Keratinocyte (primary cell): ENCODE measurements around the gene CNTRL. TPM values are rescaled to one million over a fixed set of nuclear protein-coding genes. Genes with fewer than 3 reads are reported as not detected.

Experiments
- DNase-seq: peaks from one replicate; pipeline ENCODE4 v3.0.0-alpha.2; 2011; ENCODE audit warnings: low read depth, missing footprints, low spot score
- FAIRE-seq: peaks from 2 replicates; lab custom pipeline; 2011; peaks lifted over from hg19 to GRCh38; lab: Jason Lieb, UNC
- H2AFZ ChIP-seq: 2 replicates; pipeline ENCODE4 v1.6.0; 2012; ENCODE audit warnings: low read length, control low read depth, inconsistent platforms; ENCODE audit not compliant: control insufficient read depth
- H3K27ac ChIP-seq: 2 replicates; pipeline ENCODE4 v1.5.1; 2011; ENCODE audit warnings: low read length; ENCODE audit not compliant: control insufficient read depth, insufficient read depth
- H3K27me3 ChIP-seq: 3 replicates; pipeline ENCODE4 v1.6.0; 2011; ENCODE audit warnings: low read length; ENCODE audit not compliant: control insufficient read depth, insufficient read depth; ENCODE audit errors: extremely low read depth
- H3K36me3 ChIP-seq, 2 experiments: 2 replicates in 1 of 2; 3 replicates in 1 of 2; pipeline ENCODE4 v1.5.1; 2011; ENCODE audit warnings: low read length in 2 of 2, mild to moderate bottlenecking in 1 of 2; ENCODE audit not compliant: control insufficient read depth in 2 of 2, insufficient read depth in 2 of 2; ENCODE audit errors: extremely low read depth in 1 of 2
- H3K4me1 ChIP-seq: 3 replicates; pipeline ENCODE4 v1.5.1; 2011; ENCODE audit warnings: low read length; ENCODE audit not compliant: control insufficient read depth, insufficient read depth; ENCODE audit errors: extremely low read depth
- H3K4me2 ChIP-seq: 3 replicates; pipeline ENCODE4 v1.6.0; 2011; ENCODE audit warnings: low read depth, low read length; ENCODE audit not compliant: control insufficient read depth, insufficient read depth; ENCODE audit errors: extremely low read depth
- H3K4me3 ChIP-seq, 3 experiments: fragments of 200-600 bp in 1 of 3; sonication (generic) in 1 of 3; 2 replicates in 2 of 3; 3 replicates in 1 of 3; pipeline ENCODE4 v1.5.1; 2011 to 2016; ENCODE audit warnings: low read length in 3 of 3, mild to moderate bottlenecking in 3 of 3, control low read depth in 2 of 3, inconsistent platforms in 1 of 3, low read depth in 1 of 3, mixed read lengths in 1 of 3, mixed run types in 1 of 3, moderate library complexity in 1 of 3; ENCODE audit not compliant: control insufficient read depth in 2 of 3, insufficient read depth in 2 of 3; ENCODE audit errors: extremely low read depth in 1 of 3
- H3K79me2 ChIP-seq: 2 replicates; pipeline ENCODE4 v1.6.0; 2012; ENCODE audit warnings: low read length; ENCODE audit not compliant: control insufficient read depth, insufficient read depth
- H3K9ac ChIP-seq: 3 replicates; pipeline ENCODE4 v1.6.0; 2011; ENCODE audit warnings: low read length; ENCODE audit not compliant: control insufficient read depth, insufficient read depth; ENCODE audit errors: extremely low read depth
- H3K9me1 ChIP-seq: 3 replicates; pipeline ENCODE4 v1.6.0; 2011; ENCODE audit warnings: low read length; ENCODE audit not compliant: control insufficient read depth, insufficient read depth; ENCODE audit errors: extremely low read depth
- H3K9me3 ChIP-seq: 2 replicates; pipeline ENCODE4 v1.5.1; 2012; ENCODE audit warnings: low read depth, low read length; ENCODE audit not compliant: control insufficient read depth
- H4K20me1 ChIP-seq: 3 replicates; pipeline ENCODE4 v1.6.0; 2011; ENCODE audit warnings: low read length; ENCODE audit not compliant: control insufficient read depth, insufficient read depth; ENCODE audit errors: extremely low read depth
- EZH2 ChIP-seq: IDR thresholded peaks from one replicate; pipeline ENCODE4 v1.6.1; 2012; ENCODE audit warnings: inconsistent platforms, mild to moderate bottlenecking, low read length, moderate library complexity
- dilution Hi-C: fragments of 300-500 bp; cut with MboI; formaldehyde crosslinking; loops from one replicate; pipeline ENCODE4 v1.7.0; 2020; ENCODE audit warnings: low sequenced_read_pairs; ENCODE audit not compliant: extremely low pct_ligation_motif_present
- polyA plus RNA-seq, 5 experiments: library from polyadenylated mRNA; depleted of rRNA in 3 of 5; stranded (reverse) in 3 of 5; stranded (forward) in 1 of 5; unstranded in 1 of 5; fragments of >200 nt; gene quantifications; 1 replicate in 1 of 5; 2 replicates in 3 of 5; 3 replicates in 1 of 5; pipeline versions ENCODE4 v1.2.1 to v1.2.3, GENCODE V29; 2011 to 2012; ENCODE audit warnings: missing spikeins in 2 of 5, low read depth in 1 of 5, low replicate concordance in 1 of 5
- TF ChIP-seq, protein P1 (sequence below), 3 experiments: IDR thresholded peaks in 1 of 3; conservative IDR thresholded peaks in 1 of 3; optimal IDR thresholded peaks in 1 of 3; 2 replicates in 2 of 3; 3 replicates in 1 of 3; pipeline versions ENCODE3 to v1.5.1; 2011; ENCODE audit warnings: low read length in 3 of 3, mild to moderate bottlenecking in 3 of 3, moderate library complexity in 2 of 3, control low read depth in 1 of 3, inconsistent platforms in 1 of 3; ENCODE audit not compliant: insufficient read depth in 2 of 3; ENCODE audit errors: extremely low read depth in 1 of 3

Gene CNTRL
- polyA plus RNA-seq, 1 donor (not counting 4 experiments of a cell fraction or from before 2014, with no cell fraction given) = 5.3 TPM

DNA sequence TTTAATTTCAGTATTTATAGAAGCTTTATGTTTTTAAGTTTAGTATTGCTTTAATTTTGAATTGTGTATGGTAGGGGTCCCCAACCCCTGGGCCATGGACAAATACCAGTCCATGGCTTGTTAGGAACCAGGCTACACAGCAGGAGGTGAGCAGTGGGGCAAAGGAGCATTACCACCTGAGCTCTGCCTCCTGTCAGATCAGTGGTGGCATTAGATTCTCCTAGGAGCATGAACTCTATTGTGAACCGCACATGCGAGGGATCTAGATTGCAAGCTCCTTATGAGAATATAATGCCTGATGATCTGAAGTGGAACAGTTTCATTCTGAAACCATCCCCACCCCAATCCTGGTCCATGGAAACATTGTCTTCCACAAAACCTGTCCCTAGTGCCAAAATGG lies 26.6 kb upstream of the CNTRL start:
- FAIRE-seq (no peak), DNase-seq (no peak)
- dilution Hi-C loops = no loop called here
- no peaks in the 10 kb centered on the region for H3K9me1 ChIP-seq
- no peaks in the 10 kb centered on the region for H3K79me2 ChIP-seq
- H3K4me2 ChIP-seq = no peak overlapping the region
- H3K9ac ChIP-seq = no peak overlapping the region
- H3K4me3 ChIP-seq = no peak overlapping the region
- H3K9me3 ChIP-seq = no peaks in the 10 kb centered on the region
- no peaks in the 10 kb centered on the region for H3K36me3 ChIP-seq
- no peaks in the 10 kb centered on the region for H3K27me3 ChIP-seq
- no peaks in the 10 kb centered on the region for H3K4me1 ChIP-seq
- H2AFZ ChIP-seq = no peak overlapping the region
- no peaks in the 10 kb centered on the region for H4K20me1 ChIP-seq
- H3K27ac ChIP-seq = no peak overlapping the region
- TF ChIP-seq EZH2 = no peak
- TF ChIP-seq, protein P1, sequence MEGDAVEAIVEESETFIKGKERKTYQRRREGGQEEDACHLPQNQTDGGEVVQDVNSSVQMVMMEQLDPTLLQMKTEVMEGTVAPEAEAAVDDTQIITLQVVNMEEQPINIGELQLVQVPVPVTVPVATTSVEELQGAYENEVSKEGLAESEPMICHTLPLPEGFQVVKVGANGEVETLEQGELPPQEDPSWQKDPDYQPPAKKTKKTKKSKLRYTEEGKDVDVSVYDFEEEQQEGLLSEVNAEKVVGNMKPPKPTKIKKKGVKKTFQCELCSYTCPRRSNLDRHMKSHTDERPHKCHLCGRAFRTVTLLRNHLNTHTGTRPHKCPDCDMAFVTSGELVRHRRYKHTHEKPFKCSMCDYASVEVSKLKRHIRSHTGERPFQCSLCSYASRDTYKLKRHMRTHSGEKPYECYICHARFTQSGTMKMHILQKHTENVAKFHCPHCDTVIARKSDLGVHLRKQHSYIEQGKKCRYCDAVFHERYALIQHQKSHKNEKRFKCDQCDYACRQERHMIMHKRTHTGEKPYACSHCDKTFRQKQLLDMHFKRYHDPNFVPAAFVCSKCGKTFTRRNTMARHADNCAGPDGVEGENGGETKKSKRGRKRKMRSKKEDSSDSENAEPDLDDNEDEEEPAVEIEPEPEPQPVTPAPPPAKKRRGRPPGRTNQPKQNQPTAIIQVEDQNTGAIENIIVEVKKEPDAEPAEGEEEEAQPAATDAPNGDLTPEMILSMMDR (optimal IDR thresholded peaks at IDR 0.05 in 1 of 3, IDR thresholded peaks at IDR 0.05 in 1 of 3, conservative IDR thresholded peaks at IDR 0.05 in 1 of 3; ENCODE audit: extremely low read depth in 1 of 3, insufficient read depth in 2 of 3, low read length in 3 of 3) = no peak

DNA sequence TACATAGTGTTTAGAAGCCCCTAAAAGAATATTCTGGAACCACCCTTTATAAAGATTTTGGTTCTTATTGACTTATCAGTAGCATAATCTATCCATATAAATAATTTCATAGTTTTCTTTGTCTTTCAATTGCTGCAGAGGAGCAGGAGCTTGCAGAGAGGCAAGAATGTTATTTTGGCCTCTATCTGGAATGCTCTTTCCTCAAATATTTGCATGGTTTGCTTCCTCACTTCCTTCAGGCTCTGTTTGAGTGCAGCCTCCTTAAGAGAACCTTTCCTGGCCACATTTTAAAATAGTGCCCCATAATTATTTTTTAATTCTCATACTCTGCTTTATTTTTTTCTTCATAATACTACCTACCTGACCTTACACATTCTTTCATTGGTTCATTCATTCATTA lies 26.1 kb upstream of the CNTRL start:
- Histone ChIP-seq H3K79me2 (no peaks in the 10 kb centered on the region), H3K27ac (no peak overlapping the region), H3K4me2 (no peak overlapping the region), H3K36me3 (no peaks in the 10 kb centered on the region), H4K20me1 (no peaks in the 10 kb centered on the region), H3K4me1 (no peaks in the 10 kb centered on the region), H3K9ac (no peak overlapping the region), H3K9me3 (no peaks in the 10 kb centered on the region), H3K9me1 (no peaks in the 10 kb centered on the region), H3K4me3 (no peak overlapping the region), H3K27me3 (no peaks in the 10 kb centered on the region), H2AFZ (no peak overlapping the region)
- DNase-seq (no peak), FAIRE-seq (no peak)
- dilution Hi-C loops = no loop called here
- TF ChIP-seq, protein P1 (optimal IDR thresholded peaks at IDR 0.05 in 1 of 3, IDR thresholded peaks at IDR 0.05 in 1 of 3, conservative IDR thresholded peaks at IDR 0.05 in 1 of 3; ENCODE audit: extremely low read depth in 1 of 3, insufficient read depth in 2 of 3, low read length in 3 of 3) = no peak
- TF ChIP-seq EZH2 = no peak
